VCaP (cell line): Measurements from ENCODE around the gene ERG28.

Experiments used
- H3K27ac ChIP-seq: fragments of 450-650 bp; 2 replicates; pipeline ENCODE4 v1.5.1; 2017
- CTCF ChIP-seq: fragments of 450-650 bp; conservative IDR thresholded peaks from 2 replicates; pipeline ENCODE4 v1.5.1; 2017; ENCODE audit warnings: mild to moderate bottlenecking, moderate library complexity

The ERG28 gene

GRCh38 chr14:75648066-75648838 lies 12.4 kb downstream of the ERG28 start:
- H3K27ac ChIP-seq, result peak overlapping the region; percentile 40; the same call in 1 of the 2 replicates
- no peak for TF ChIP-seq CTCF

GRCh38 chr14:75647640-75648039 lies 13.0 kb downstream of the ERG28 start:
- H3K27ac ChIP-seq, result peak overlapping the region; percentile 40; the same call in 1 of the 2 replicates
- TF ChIP-seq CTCF, result no peak

- no peak for TF ChIP-seq CTCF
- H3K27ac ChIP-seq, result no peak overlapping the region
Observed at GRCh38 chr14:75646762-75647161, 13.9 kb downstream of the ERG28 start.

GRCh38 chr14:75645056-75645455 lies 15.6 kb downstream of the ERG28 start:
- no peak for TF ChIP-seq CTCF
- no peak overlapping the region for H3K27ac ChIP-seq

GRCh38 chr14:75643985-75644384 lies 16.7 kb downstream of the ERG28 start:
- no peak for TF ChIP-seq CTCF
- H3K27ac ChIP-seq, result peak overlapping the region; percentile 56

GRCh38 chr14:75640876-75641275 lies 19.8 kb downstream of the ERG28 start:
- TF ChIP-seq CTCF, result no peak
- no peak overlapping the region for H3K27ac ChIP-seq

- no peak overlapping the region for H3K27ac ChIP-seq
- no peak for TF ChIP-seq CTCF
Observed at GRCh38 chr14:75636100-75636692, 24.5 kb downstream of the ERG28 start.
